ENCODE results near the gene OR6C76.

GRCh38 chr12:55420307-55420962, 5.6 kb upstream of the OR6C76 start:
- TF ChIP-seq CTCF (IDR thresholded peaks at IDR 0.05) (no peak), ZFX (IDR thresholded peaks at IDR 0.05; ENCODE audit: borderline replicate concordance) (no peak)
